Retinal pigment epithelial cell (primary cell): ENCODE data around the gene ATP2B2.

Experiments used
- DNase-seq: peaks from one replicate; pipeline ENCODE4 v3.0.0-alpha.2; 2010; ENCODE audit warnings: low read depth
- H3K4me3 ChIP-seq: 2 replicates; pipeline ENCODE4 v1.5.1; 2011; ENCODE audit warnings: mild to moderate bottlenecking, low read length, control low read depth, moderate library complexity
- TF ChIP-seq, protein P1 (sequence below): conservative IDR thresholded peaks from 2 replicates; pipeline ENCODE4 v1.5.1; 2011; ENCODE audit warnings: low read depth, low read length, control low read depth, inconsistent platforms

ATP2B2 gene

DNA sequence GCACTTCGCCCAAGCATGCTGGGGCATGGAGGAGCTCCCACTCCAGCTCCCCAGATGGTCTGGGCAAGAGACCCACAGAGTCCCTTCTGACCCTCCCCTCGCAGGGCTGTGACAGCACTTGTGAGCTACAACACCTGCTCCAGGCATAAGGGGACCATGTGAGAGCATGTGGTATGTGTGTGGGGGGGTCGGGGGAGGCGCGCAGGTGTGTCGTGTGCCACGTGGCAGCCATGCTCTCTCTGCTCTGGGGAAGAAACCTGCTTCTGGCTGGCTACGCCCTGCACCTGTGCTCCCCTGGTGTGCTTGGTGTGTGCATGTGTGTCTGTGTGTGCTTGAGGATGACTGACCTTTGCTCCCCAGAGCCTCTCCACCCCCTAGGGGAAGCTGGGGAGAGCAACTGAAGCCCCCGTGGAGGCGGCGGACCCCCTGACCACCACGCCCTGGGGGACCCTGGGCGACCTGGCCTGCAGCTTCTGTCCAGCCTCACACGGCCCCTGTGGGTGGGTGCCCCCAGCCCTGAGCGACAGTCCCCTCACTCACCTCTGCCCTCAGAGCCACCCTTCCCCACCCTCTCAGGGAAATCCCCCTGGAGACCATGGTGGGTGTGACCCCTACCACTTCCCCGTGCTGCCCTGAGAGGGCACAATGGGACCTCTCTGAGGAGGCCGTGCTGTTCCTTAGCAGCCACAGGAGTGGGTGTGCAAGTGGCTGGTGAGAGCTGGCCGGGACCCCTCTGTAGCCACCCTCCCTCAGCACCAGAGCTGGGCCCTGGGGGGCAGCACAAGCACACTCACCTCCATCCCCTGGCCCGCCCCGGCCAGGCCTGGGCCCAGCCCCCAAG lies 167.8 kb downstream of the ATP2B2 start:
- TF ChIP-seq, protein P1, sequence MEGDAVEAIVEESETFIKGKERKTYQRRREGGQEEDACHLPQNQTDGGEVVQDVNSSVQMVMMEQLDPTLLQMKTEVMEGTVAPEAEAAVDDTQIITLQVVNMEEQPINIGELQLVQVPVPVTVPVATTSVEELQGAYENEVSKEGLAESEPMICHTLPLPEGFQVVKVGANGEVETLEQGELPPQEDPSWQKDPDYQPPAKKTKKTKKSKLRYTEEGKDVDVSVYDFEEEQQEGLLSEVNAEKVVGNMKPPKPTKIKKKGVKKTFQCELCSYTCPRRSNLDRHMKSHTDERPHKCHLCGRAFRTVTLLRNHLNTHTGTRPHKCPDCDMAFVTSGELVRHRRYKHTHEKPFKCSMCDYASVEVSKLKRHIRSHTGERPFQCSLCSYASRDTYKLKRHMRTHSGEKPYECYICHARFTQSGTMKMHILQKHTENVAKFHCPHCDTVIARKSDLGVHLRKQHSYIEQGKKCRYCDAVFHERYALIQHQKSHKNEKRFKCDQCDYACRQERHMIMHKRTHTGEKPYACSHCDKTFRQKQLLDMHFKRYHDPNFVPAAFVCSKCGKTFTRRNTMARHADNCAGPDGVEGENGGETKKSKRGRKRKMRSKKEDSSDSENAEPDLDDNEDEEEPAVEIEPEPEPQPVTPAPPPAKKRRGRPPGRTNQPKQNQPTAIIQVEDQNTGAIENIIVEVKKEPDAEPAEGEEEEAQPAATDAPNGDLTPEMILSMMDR: no peak
- no peak overlapping the region for H3K4me3 ChIP-seq
- no peak for DNase-seq

DNA sequence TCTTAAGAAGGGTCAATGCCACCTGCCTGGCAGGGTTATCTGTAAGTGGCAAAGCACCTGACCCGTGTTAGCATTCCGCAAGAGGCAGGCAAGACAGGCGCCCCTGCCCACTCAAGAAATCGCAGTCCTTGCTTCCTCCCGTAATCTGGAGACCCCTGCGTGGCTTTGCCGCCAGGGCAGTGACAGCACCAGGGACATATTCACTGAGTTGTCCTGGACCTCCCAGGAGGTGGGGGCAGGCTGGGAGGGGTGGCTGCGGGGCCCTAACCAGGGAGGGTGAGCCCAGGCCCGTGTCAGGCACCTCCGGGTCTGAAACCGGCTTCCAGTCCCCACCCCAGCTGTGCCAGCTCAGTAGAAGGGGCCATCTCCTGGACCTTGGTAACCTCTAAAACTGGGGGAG lies 168.6 kb downstream of the ATP2B2 start:
- DNase-seq: no peak
- H3K4me3 ChIP-seq: no peak overlapping the region
- TF ChIP-seq, protein P1: no peak

DNA sequence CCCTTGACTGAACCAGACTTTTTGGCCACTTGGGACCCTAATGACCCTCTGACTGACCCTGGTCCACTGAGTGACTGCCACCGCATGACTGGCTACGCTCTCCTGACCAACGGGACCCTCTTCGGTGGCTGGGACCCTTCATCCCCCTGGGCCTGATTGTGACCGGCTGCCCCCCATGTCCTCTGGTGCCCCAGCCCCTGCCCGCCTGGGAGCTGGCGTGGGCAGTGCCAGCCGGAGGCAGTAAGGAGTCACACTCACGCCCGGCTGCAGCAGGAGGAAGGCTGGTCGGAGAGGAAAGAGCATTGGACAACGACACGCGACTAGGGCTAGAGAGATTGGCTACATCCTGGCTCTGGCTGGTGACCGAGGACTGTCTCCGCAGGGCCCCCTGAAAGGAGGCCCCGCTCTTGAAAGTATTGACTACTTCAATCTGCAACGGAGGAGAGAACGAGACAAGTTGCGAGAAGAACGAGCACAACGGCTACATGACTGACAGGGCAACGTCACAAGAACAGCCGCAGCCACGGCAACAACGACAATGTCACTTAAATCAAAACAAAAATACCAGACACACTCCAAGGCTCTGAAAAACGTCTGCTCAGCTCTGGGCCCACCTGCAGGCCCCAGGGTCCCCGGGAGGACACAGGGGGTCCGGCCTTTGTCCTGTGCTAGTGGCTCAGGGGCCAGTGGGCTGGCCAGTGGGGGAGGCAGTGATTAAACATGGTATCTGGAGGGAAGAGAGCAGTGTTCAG lies 169.3 kb downstream of the ATP2B2 start:
- H3K4me3 ChIP-seq: no peak overlapping the region
- DNase-seq: no peak
- TF ChIP-seq, protein P1: no peak

DNA sequence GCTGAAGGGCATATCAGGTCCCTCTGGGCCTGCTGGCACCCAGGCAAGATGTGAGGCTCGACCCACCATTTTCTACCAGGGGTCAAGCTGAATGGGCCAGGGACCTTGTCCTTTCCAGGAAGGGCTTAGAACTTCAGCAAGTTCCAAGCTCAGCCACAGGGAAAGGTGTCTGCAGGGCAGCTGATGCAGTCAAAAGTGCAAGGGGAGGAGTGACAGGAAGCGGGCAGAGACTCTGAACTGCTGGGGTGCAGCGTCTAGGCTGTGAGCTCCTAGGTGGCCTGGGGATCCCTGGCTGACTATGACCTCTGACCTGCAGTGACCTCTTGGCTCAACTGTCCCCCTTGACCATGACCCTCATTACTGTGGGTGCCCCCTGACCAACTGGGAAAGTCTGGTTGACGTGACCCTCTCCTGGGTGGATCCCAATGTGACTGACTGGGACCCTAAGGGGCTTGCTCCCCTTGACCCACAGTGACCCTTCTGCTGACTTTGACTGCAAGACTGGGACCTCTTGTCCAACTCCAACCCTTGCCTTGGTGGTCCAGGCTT lies 170.1 kb downstream of the ATP2B2 start:
- TF ChIP-seq, protein P1: no peak
- no peak overlapping the region for H3K4me3 ChIP-seq
- no peak for DNase-seq

DNA sequence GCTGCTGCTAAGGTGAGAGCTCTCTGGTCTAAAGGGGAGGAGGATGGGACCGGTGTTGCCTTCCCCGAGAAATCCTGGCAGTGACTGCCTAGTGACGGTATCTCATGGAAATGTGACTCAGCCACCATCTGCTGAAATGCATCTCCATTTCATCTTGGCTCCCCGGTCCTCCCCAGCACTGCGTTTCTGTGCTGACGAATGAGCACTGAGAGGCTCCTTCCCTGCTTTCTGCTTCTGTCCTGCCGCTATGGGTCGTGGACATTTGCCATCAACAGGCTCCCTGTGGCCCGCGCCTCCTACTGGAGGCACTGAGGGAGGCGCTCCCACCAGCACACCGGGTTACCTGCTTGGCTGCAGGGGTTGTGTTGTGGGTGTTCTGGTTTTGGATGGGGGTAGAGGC lies 170.9 kb downstream of the ATP2B2 start:
- no peak for DNase-seq
- H3K4me3 ChIP-seq: no peak overlapping the region
- TF ChIP-seq, protein P1: peak; percentile 29

DNA sequence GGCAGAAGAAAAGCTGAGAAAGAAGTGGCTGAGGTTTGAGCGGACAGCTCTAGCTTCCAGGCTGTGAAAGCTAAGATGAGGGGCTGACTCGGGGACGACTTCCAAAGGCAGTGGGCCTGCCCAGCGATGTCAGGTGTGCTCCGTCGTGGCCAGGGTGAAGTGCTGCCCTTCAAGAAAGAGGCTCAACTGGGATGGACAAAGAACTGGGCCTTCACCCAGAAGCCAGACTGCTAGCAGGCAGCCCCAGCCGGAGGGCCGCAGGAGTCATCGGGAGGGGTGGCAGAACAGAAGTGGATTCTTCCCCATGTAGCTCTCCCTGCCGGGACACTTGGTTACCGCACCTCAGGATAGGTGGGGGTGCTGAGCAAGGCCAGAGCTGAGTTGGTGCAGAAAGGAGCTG lies 171.3 kb downstream of the ATP2B2 start:
- TF ChIP-seq, protein P1: no peak
- no peak for DNase-seq
- H3K4me3 ChIP-seq: no peak overlapping the region
